ENCODE measurements around the gene MTRFR.
"Not testable (repeated sequence)": the region's sequence is repeated elsewhere in the genome, so short reads cannot be mapped to it uniquely, and the experiment has no call there.

Gene MTRFR

GRCh38 chr12:123232807-123233504 lies at the start of gene MTRFR, which contains the start of gene MPHOSPH9:
MTRFR (plus strand) TSS chr12:123233436; CDS start chr12:123253675, 20,239 bp downstream.
MPHOSPH9 (minus strand) TSS chr12:123233141; CDS start chr12:123230364, 2,777 bp downstream.
- in situ Hi-C loops (cut with HindIII; ENCODE audit: low sequenced_read_pairs), result loop anchor here (5.0 to 25.0 kb wide), 3 partner anchors 191 to 396 kb away; partner anchors contain the start of gene HIP1R

DNA sequence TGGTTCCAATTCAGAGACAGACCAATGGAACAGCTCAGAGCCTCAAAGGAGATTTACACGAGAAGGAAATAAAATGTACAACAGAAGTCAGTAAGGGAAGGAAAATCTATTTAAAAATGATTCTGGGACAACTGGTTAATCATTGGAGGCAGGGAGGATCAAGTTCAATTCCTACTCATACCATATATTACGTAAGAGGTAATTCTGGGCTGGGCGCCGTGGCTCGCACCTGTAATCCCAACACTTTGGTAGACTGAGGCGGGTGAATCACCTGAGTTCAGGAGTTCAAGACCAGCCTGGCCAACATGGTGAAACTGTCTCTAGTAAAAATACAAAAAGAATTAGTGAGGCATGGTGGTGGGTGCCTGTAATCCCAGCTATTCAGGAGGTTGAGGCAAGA lies 45.6 kb upstream of the MTRFR start:
- in situ Hi-C loops (cut with HindIII; ENCODE audit: low sequenced_read_pairs), result no loop called here

- in situ Hi-C loops (cut with HindIII; ENCODE audit: low sequenced_read_pairs), result no loop called here
These were observed 33.3 kb upstream of the MTRFR start for GRCh38 chr12:123199936-123200335.

DNA sequence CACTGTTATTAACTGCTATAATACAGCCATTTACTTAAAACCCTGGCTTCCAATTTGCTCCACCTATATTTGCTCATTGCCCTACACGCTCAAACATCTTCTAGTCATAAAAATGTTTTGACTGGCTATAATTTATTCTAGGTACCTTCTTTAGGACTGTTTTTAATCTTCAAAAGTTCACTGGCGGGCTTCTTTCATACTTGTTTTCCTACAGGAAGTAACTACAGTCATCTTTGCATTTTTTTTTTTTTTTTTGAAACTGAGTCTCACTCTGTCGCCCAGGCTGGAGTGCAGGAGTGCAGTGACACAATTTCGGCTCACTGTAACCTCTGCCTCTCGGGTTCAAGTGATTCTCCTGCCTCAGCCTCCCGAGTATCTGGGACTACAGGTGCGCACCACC lies 32.8 kb upstream of the MTRFR start:
- in situ Hi-C loops (cut with HindIII; ENCODE audit: low sequenced_read_pairs), result no loop called here

- in situ Hi-C loops (cut with HindIII; ENCODE audit: low sequenced_read_pairs), result not testable (repeated sequence)
These were observed 26.4 kb upstream of the MTRFR start for GRCh38 chr12:123206794-123207193.

DNA sequence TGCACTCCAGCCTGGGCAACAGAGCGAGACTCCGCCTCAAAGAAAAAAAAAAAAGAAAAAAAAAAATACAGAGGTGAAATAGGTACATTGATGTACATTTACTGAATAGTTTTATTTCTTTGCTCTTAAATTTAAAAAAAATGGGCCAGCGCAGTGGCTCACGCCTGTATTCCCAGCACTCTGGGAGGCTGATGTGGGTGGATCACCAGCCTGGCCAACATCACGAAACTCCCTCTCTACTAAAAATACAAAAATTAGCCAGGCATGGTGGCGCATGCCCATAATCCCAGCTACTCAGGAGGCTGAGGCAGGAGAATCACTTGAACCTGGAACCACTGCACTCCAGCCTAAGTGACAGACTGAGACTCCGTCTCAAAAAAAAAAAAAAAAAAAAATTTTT lies 25.4 kb upstream of the MTRFR start:
- in situ Hi-C loops (cut with HindIII; ENCODE audit: low sequenced_read_pairs), result not testable (repeated sequence)

- in situ Hi-C loops (cut with HindIII; ENCODE audit: low sequenced_read_pairs), result loop anchor here (10.0 kb wide), 1 partner anchor 58 kb away; no protein-coding TSS in a partner anchor
These were observed 10.0 kb upstream of the MTRFR start for GRCh38 chr12:123223241-123223668.

DNA sequence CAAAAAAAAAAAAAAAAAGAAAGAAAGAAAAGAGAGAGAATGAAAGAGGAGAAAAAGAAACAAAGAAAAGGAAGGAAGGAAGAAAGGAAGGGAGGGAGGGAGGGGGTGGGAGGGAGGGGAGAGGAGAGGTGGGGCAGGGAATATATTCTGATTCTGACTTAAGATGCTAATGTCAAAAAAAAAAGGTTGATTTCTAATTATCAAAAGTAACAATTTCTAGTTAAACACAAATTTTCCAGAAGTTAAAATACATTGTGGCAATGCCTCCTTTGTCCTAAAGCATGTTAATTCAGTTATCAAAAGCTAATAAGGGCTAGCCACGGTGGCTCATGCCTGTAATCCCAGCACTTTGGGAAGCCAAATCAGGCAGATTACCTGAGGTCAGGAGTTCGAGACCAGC lies 7.8 kb upstream of the MTRFR start:
- in situ Hi-C loops (cut with HindIII; ENCODE audit: low sequenced_read_pairs), result loop anchor here (10.0 to 25.0 kb wide), 2 partner anchors 61 to 388 kb away; partner anchors contain the start of gene HIP1R

GRCh38 chr12:123227581-123228258 lies 5.5 kb upstream of the MTRFR start:
- in situ Hi-C loops (cut with HindIII; ENCODE audit: low sequenced_read_pairs), result loop anchor here (10.0 to 25.0 kb wide), 2 partner anchors 63 to 390 kb away; partner anchors contain the start of gene HIP1R

DNA sequence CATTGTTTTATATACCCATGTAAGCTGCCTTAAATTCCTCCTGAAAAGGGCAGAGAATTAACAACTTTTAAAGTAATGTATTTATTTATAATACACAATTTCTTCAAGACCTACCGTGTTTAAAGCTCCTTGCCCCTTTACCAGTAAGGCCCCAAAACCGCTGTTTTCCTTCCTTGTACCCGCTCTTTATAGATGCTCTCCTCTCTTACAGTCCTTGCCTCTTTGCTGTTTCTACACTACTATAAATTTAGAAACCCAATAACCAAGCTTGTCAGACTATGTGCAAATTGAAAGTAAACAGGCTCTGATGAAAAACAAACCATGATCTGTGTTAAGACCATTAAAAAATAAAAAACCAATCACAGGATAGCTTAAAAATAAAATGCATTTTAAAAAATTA lies 4.2 kb upstream of the MTRFR start:
- in situ Hi-C loops (cut with HindIII; ENCODE audit: low sequenced_read_pairs), result loop anchor here (10.0 to 25.0 kb wide), 2 partner anchors 64 to 392 kb away; partner anchors contain the start of gene HIP1R

GRCh38 chr12:123231931-123232330 lies 1.3 kb upstream of the MTRFR start:
- in situ Hi-C loops (cut with HindIII; ENCODE audit: low sequenced_read_pairs), result loop anchor here (5.0 to 25.0 kb wide), 3 partner anchors 190 to 395 kb away; partner anchors contain the start of gene HIP1R

- in situ Hi-C loops (cut with HindIII; ENCODE audit: low sequenced_read_pairs), result loop anchor here (5.0 to 25.0 kb wide), 3 partner anchors 190 to 395 kb away; partner anchors contain the start of gene HIP1R
These were observed 797 bp upstream of the MTRFR start for GRCh38 chr12:123232472-123232806.

DNA sequence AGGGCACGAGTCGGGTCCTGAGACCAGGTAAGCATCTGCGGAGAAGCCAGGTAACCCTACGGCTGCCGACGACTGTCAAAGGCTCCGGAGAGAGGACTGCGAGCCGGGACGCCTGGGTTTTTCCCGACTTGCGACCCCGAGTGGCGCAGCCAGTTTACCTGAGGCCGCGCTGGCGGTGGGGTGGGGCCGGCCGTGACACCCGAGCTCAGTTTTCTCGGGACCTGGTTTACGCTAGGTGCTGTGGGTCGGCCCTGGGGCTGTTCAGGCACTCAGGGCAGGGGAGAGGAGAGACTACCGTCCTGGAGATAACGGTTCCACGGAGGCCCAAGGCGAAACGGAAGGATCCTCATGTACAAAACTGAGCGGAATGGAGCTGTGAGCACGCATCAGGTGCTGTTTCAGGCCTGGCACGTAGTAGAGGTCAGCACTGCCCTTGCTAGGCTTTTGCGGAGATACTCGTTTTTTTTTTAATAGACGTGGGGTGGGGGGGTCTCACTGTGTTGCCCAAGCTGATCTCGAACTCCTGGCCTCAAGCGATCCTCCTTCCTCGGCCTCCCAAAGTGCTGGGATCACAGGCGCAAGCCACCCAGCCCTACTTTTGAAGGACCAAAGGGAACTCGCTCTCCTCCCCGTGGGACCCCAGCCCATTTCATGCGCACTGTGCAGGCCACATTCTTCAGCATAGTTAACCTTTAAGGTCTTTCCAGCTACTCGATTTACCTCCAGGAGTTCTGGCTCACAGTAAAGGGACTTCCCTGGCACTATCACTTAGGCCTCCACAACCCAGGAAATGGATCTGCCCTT lies 471 bp downstream of the MTRFR start:
- in situ Hi-C loops (cut with HindIII; ENCODE audit: low sequenced_read_pairs), result loop anchor here (5.0 to 25.0 kb wide), 3 partner anchors 191 to 396 kb away; partner anchors contain the start of gene HIP1R

DNA sequence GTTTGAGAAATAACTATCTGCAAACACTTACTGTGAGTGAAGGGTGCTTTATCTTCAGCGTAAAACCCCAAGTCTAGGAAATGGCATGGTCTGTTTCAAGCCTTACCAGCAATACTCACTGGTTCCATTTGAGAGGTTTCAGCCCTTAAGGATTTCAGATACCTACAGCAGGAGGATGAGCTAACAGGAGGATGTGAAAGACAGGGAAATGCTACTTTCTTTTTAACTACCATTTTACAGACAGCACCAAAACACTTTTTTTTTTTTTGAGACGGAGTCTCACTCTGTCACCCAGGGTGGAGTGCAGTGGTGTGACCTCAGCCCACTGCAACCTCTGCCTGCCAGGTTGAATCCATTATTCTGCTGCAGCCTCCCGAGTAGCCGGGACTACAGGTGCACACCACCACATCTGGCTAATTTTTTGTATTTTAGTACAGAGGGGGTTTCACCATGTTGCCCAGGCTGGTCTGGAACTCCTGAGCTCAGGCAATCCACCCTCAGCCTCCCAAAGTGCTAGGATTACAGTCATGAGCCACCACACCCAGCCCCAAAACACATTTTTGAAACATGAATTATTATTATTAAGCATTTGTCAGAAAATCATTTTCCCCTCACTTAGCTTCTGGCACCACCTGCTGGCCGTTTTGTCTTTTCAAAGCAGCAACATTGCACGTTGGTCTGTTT lies 4.6 kb downstream of the MTRFR start:
- in situ Hi-C loops (cut with HindIII; ENCODE audit: low sequenced_read_pairs), result loop anchor here (25.0 kb wide), 1 partner anchor 400 kb away; the partner anchor contains the start of gene HIP1R

GRCh38 chr12:123238330-123238682 lies 5.1 kb downstream of the MTRFR start:
- in situ Hi-C loops (cut with HindIII; ENCODE audit: low sequenced_read_pairs), result loop anchor here (25.0 kb wide), 1 partner anchor 401 kb away; the partner anchor contains the start of gene HIP1R

- in situ Hi-C loops (cut with HindIII; ENCODE audit: low sequenced_read_pairs), result loop anchor here (25.0 kb wide), 1 partner anchor 402 kb away; the partner anchor contains the start of gene HIP1R
These were observed 5.7 kb downstream of the MTRFR start for GRCh38 chr12:123238961-123239360.

- in situ Hi-C loops (cut with HindIII; ENCODE audit: low sequenced_read_pairs), result loop anchor here (25.0 kb wide), 1 partner anchor 405 kb away; the partner anchor contains the start of gene HIP1R
These were observed 9.1 kb downstream of the MTRFR start for GRCh38 chr12:123242116-123242904.

DNA sequence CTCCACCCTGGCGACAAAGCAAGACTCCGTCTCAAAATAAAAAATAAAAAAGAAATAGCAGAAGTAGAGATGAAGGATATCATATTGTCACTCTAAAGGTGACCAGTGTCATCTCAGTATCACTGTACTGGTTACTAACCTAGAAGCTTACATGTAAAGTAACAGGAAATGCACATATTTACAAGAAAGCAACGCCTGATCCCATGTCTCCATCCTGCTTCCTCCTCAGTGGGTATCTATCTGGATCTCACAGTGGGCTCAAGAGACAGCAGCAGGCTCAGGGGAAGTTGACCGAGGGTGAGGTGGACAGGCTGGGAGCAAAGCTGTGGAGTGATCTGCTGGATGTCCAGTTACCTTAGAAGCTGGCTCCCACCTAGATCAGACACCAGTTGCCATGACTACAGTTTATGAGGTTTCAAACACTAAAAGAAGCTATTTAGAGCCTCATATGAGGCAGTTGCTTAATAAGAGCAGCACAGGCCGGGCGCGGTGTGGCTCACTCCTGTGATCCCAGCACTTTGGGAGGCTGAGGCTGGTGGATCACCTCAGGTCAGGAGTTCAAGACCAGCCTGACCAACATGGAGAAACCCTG lies 10.5 kb downstream of the MTRFR start:
- in situ Hi-C loops (cut with HindIII; ENCODE audit: low sequenced_read_pairs), result loop anchor here (25.0 kb wide), 1 partner anchor 406 kb away; the partner anchor contains the start of gene HIP1R

DNA sequence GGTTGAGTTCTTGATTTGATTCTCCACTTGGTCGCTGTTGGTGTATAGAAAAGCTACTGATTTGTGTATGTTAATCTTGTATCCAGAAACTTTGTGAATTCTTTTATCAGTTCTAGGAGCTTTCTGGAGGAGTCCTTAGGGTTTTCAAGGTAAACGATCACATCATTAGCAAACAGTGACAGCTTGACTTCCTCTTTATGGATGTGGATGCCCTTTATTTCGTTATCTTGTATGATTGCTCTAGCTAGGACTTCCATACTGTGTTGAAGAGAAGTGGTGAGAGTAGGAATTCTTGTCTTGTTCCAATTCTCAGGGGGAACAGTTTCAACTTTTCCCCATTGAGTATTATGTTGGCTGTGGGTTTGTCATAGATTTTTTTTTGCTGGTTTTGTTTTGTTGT lies 12.4 kb downstream of the MTRFR start:
- in situ Hi-C loops (cut with HindIII; ENCODE audit: low sequenced_read_pairs), result loop anchor here (25.0 kb wide), 1 partner anchor 408 kb away; the partner anchor contains the start of gene HIP1R

Measured in endothelial cell of hepatic sinusoid (primary cell).